IPS-18c (cell line): ENCODE measurements around the gene KIDINS220.
A peak's percentile ranks its signal among the peaks of the same experiment; 100 is the strongest.

Experiments
- H3K4me3 ChIP-seq: 2 replicates; pipeline ENCODE4 v1.7.0; 2013; ENCODE audit warnings: low read depth, mild to moderate bottlenecking, low read length, moderate library complexity; ENCODE audit not compliant: insufficient read depth
- H3K9me3 ChIP-seq: one replicate; pipeline ENCODE4 v1.6.1; 2013; ENCODE audit warnings: mild to moderate bottlenecking, low read length, moderate library complexity; ENCODE audit not compliant: control insufficient read depth, insufficient read depth

The KIDINS220 gene

GRCh38 chr2:8692783-8693156 lies 144.6 kb downstream of the KIDINS220 start:
- Histone ChIP-seq H3K4me3 (no peak overlapping the region), H3K9me3 (no peaks in the 10 kb centered on the region)

- no peak overlapping the region for H3K4me3 ChIP-seq
- no peaks in the 10 kb centered on the region for H3K9me3 ChIP-seq
These were observed 145.5 kb downstream of the KIDINS220 start for GRCh38 chr2:8691859-8692437.

- H3K4me3 ChIP-seq = peak overlapping the region; percentile 66; the same call in 1 of the 2 replicates
- H3K9me3 ChIP-seq = no peaks in the 10 kb centered on the region
These were observed 151.6 kb downstream of the KIDINS220 start for GRCh38 chr2:8685697-8686358.

- Histone ChIP-seq H3K9me3 (no peaks in the 10 kb centered on the region), H3K4me3 (peak overlapping the region; percentile 66)
These were observed 152.3 kb downstream of the KIDINS220 start for GRCh38 chr2:8684878-8685696.

- peak overlapping the region; percentile 66; the same call in 1 of the 2 replicates for H3K4me3 ChIP-seq
- no peaks in the 10 kb centered on the region for H3K9me3 ChIP-seq
These were observed 152.9 kb downstream of the KIDINS220 start for GRCh38 chr2:8684540-8684877.

- Histone ChIP-seq H3K4me3 (peak overlapping the region; percentile 90), H3K9me3 (no peaks in the 10 kb centered on the region)
These were observed 154.4 kb downstream of the KIDINS220 start for GRCh38 chr2:8682719-8683667.

- Histone ChIP-seq H3K9me3 (no peaks in the 10 kb centered on the region), H3K4me3 (peak within 1 kb of the TSS; percentile 90)
These were observed 155.4 kb downstream of the KIDINS220 start, which contains the start of gene ID2 for GRCh38 chr2:8681786-8682692. TSS of gene ID2 (plus strand) at chr2:8682056. CDS start at chr2:8682166, 110 bp downstream.

- Histone ChIP-seq H3K4me3 (peak overlapping the region; percentile 60), H3K9me3 (no peaks in the 10 kb centered on the region)
These were observed 156.3 kb downstream of the KIDINS220 start for GRCh38 chr2:8680822-8681760.

GRCh38 chr2:8679827-8680731 lies 157.3 kb downstream of the KIDINS220 start:
- H3K4me3 ChIP-seq = peak overlapping the region; percentile 58; the same call in 1 of the 2 replicates
- peaks cover under 1% of the 10 kb centered on the region for H3K9me3 ChIP-seq

GRCh38 chr2:8679567-8679826 lies 157.9 kb downstream of the KIDINS220 start:
- H3K9me3 ChIP-seq = peaks cover 4% of the 10 kb centered on the region
- H3K4me3 ChIP-seq = peak overlapping the region; percentile 58
